DOHH2 (cell line): ENCODE results near the gene TCF7.

Experiments
- H3F3A ChIP-seq: fragments of 200-600 bp; sonication (generic), shearing (Covaris generic); 2 replicates; pipeline ENCODE4 v1.6.0; 2016; ENCODE audit warnings: antibody characterized with exemption, mild to moderate bottlenecking; ENCODE audit not compliant: control insufficient read depth, insufficient read depth
- H3K27ac ChIP-seq: fragments of 200-600 bp; sonication (generic); 2 replicates; pipeline ENCODE4 v1.5.1; 2014; ENCODE audit warnings: low read depth, mild to moderate bottlenecking, low read length, moderate library complexity
- H3K27me3 ChIP-seq: fragments of 200-600 bp; sonication (generic); 2 replicates; pipeline ENCODE4 v1.6.1; 2014; ENCODE audit warnings: mild to moderate bottlenecking, low read length, mixed read lengths; ENCODE audit not compliant: control insufficient read depth
- H3K36me3 ChIP-seq: fragments of 200-600 bp; sonication (generic); 2 replicates; pipeline ENCODE4 v1.6.1; 2014; ENCODE audit warnings: mild to moderate bottlenecking, low read length, moderate library complexity, mixed read lengths; ENCODE audit not compliant: control insufficient read depth
- H3K4me1 ChIP-seq: fragments of 200-600 bp; sonication (generic); 2 replicates; pipeline ENCODE4 v1.6.1; 2014; ENCODE audit warnings: mild to moderate bottlenecking, low read length, mixed read lengths; ENCODE audit not compliant: control insufficient read depth
- H3K4me2 ChIP-seq: fragments of 200-600 bp; sonication (generic); 2 replicates; pipeline ENCODE4 v1.6.0; 2014; ENCODE audit warnings: mild to moderate bottlenecking, low read length, moderate library complexity
- H3K4me3 ChIP-seq: fragments of 200-600 bp; sonication (generic); 2 replicates; pipeline ENCODE4 v1.5.1; 2014; ENCODE audit warnings: mild to moderate bottlenecking, low read length, mixed read lengths
- H3K79me2 ChIP-seq: fragments of 200-600 bp; sonication (generic); 2 replicates; pipeline ENCODE4 v1.6.1; 2014; ENCODE audit warnings: mild to moderate bottlenecking, low read length, mixed read lengths; ENCODE audit not compliant: control insufficient read depth
- H3K9me2 ChIP-seq: fragments of 200-600 bp; sonication (generic); replicated peaks from 2 replicates; pipeline ENCODE4 v1.6.1; 2014; ENCODE audit warnings: mild to moderate bottlenecking, low read length, mixed read lengths; ENCODE audit not compliant: control insufficient read depth
- H3K9me3 ChIP-seq: fragments of 200-600 bp; sonication (generic); 2 replicates; pipeline ENCODE4 v1.6.1; 2014; ENCODE audit warnings: antibody characterized with exemption, low read length, mixed read lengths; ENCODE audit not compliant: control insufficient read depth, insufficient read depth
- H4K20me1 ChIP-seq: fragments of 200-600 bp; sonication (generic); 2 replicates; pipeline ENCODE4 v1.6.0; 2014; ENCODE audit warnings: low read depth, mild to moderate bottlenecking, antibody characterized with exemption, low read length, moderate library complexity; ENCODE audit not compliant: control insufficient read depth, insufficient read depth
- EZH2phosphoT487 ChIP-seq: fragments of 200-600 bp; sonication (generic); IDR thresholded peaks from 2 replicates; pipeline ENCODE4 v1.6.1; 2017; ENCODE audit warnings: borderline replicate concordance, mild to moderate bottlenecking, antibody characterized with exemption, low read length, moderate library complexity, mixed read lengths
- TF ChIP-seq, protein P1 (sequence below): fragments of 200-600 bp; sonication (generic); IDR thresholded peaks from one replicate; pipeline ENCODE4 v1.5.1; 2014; ENCODE audit warnings: antibody characterized with exemption, mild to moderate bottlenecking, low read depth, low read length; ENCODE audit not compliant: poor library complexity, severe bottlenecking

The TCF7 gene

GRCh38 chr5:134136221-134136631 lies 21.7 kb downstream of the TCF7 start:
- H3K9me3 ChIP-seq: no peaks in the 10 kb centered on the region
- H3K4me2 ChIP-seq: no peak overlapping the region
- no peaks in the 10 kb centered on the region; the same call in 1 of the 2 replicates for H3K79me2 ChIP-seq
- peaks cover 18% of the 10 kb centered on the region for H3K4me1 ChIP-seq
- 0 out of 2 replicates have a peak, but pooled peaks cover 2% of the 10 kb centered on the region for H4K20me1 ChIP-seq
- no peak overlapping the region for H3K4me3 ChIP-seq
- no peaks in the 10 kb centered on the region for H3K27me3 ChIP-seq
- no peaks in the 10 kb centered on the region for H3K9me2 ChIP-seq
- no peaks in the 10 kb centered on the region for H3F3A ChIP-seq
- H3K36me3 ChIP-seq: peaks cover 13% of the 10 kb centered on the region
- no peak overlapping the region for H3K27ac ChIP-seq
- TF ChIP-seq, protein P1, sequence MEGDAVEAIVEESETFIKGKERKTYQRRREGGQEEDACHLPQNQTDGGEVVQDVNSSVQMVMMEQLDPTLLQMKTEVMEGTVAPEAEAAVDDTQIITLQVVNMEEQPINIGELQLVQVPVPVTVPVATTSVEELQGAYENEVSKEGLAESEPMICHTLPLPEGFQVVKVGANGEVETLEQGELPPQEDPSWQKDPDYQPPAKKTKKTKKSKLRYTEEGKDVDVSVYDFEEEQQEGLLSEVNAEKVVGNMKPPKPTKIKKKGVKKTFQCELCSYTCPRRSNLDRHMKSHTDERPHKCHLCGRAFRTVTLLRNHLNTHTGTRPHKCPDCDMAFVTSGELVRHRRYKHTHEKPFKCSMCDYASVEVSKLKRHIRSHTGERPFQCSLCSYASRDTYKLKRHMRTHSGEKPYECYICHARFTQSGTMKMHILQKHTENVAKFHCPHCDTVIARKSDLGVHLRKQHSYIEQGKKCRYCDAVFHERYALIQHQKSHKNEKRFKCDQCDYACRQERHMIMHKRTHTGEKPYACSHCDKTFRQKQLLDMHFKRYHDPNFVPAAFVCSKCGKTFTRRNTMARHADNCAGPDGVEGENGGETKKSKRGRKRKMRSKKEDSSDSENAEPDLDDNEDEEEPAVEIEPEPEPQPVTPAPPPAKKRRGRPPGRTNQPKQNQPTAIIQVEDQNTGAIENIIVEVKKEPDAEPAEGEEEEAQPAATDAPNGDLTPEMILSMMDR: no peak
- TF ChIP-seq EZH2phosphoT487: no peak

- no peak overlapping the region for H3K4me2 ChIP-seq
- H3K27me3 ChIP-seq: no peaks in the 10 kb centered on the region
- no peaks in the 10 kb centered on the region for H3K9me3 ChIP-seq
- no peaks in the 10 kb centered on the region for H3K9me2 ChIP-seq
- H3K4me1 ChIP-seq: peaks cover 18% of the 10 kb centered on the region
- H3K4me3 ChIP-seq: no peak overlapping the region
- TF ChIP-seq EZH2phosphoT487: no peak
- TF ChIP-seq, protein P1: no peak
- no peak overlapping the region for H3K27ac ChIP-seq
- no peaks in the 10 kb centered on the region; the same call in 1 of the 2 replicates for H3K79me2 ChIP-seq
- no peaks in the 10 kb centered on the region; the same call in 1 of the 2 replicates for H3F3A ChIP-seq
- H3K36me3 ChIP-seq: peaks cover 13% of the 10 kb centered on the region
- H4K20me1 ChIP-seq: no peaks in the 10 kb centered on the region
Observed at GRCh38 chr5:134136771-134137170, 22.3 kb downstream of the TCF7 start.

- peaks cover 13% of the 10 kb centered on the region for H3K36me3 ChIP-seq
- no peaks in the 10 kb centered on the region for H4K20me1 ChIP-seq
- H3K4me1 ChIP-seq: peaks cover 18% of the 10 kb centered on the region
- H3K4me2 ChIP-seq: no peak overlapping the region
- no peaks in the 10 kb centered on the region for H3K9me3 ChIP-seq
- TF ChIP-seq EZH2phosphoT487: no peak
- TF ChIP-seq, protein P1: no peak
- H3K27ac ChIP-seq: no peak overlapping the region
- no peaks in the 10 kb centered on the region for H3K27me3 ChIP-seq
- H3K9me2 ChIP-seq: no peaks in the 10 kb centered on the region
- no peak overlapping the region for H3K4me3 ChIP-seq
- H3F3A ChIP-seq: no peaks in the 10 kb centered on the region; the same call in 1 of the 2 replicates
- no peaks in the 10 kb centered on the region; the same call in 1 of the 2 replicates for H3K79me2 ChIP-seq
Observed at GRCh38 chr5:134138416-134139376, 24.2 kb downstream of the TCF7 start.
